ENCODE results near the gene HNRNPA1. TPM values are rescaled to one million over a fixed set of nuclear protein-coding genes. Genes with fewer than 3 reads are reported as not detected.

Gene HNRNPA1
- total RNA-seq, 2 experiments from 2014 or later: 1,232 to 1,373 TPM

Other genes starting within 250 kb of the HNRNPA1 start
- gene HOXC5, start 247.7 kb upstream of the HNRNPA1 start, total RNA-seq: not detected
- gene HOXC4, start 226.9 kb upstream of the HNRNPA1 start, total RNA-seq: 1 to 10 TPM; 1.5 to 1.9 TPM
- 10 to 100 TPM; 24.1 to 27.1 TPM for gene SMUG1, start 91.7 kb upstream of the HNRNPA1 start, total RNA-seq
- 100 to 1,000 TPM; 102 to 113 TPM for gene CBX5, start 604 bp upstream of the HNRNPA1 start, total RNA-seq
- gene NFE2, start 20.3 kb downstream of the HNRNPA1 start, total RNA-seq: not detected
- gene COPZ1, start 44.4 kb downstream of the HNRNPA1 start, total RNA-seq: 100 to 1,000 TPM in 1 of 2 experiments, 10 to 100 TPM in 1; 90.8 to 104 TPM
- gene GPR84, start 83.8 kb downstream of the HNRNPA1 start, total RNA-seq: under 1 TPM; 0.32 to 0.59 TPM
- gene ZNF385A, start 104.0 kb downstream of the HNRNPA1 start, total RNA-seq: under 1 TPM; 0.30 to 0.91 TPM
- gene ITGA5, start 138.5 kb downstream of the HNRNPA1 start, total RNA-seq: 10 to 100 TPM; 13.2 to 37.6 TPM
- 10 to 100 TPM; 10.0 to 13.2 TPM for gene GTSF1, start 192.9 kb downstream of the HNRNPA1 start, total RNA-seq
- gene NCKAP1L, start 217.0 kb downstream of the HNRNPA1 start, total RNA-seq: 100 to 1,000 TPM; 132 to 133 TPM

All from activated CD8-positive, alpha-beta memory T cell treated with anti-CD3 and anti-CD28 coated beads, Interleukin-2, amount 10 ng/mL, durations not matched to agents 7 days and 5 days (primary cell).